WTC11 (cell line): ENCODE measurements around the gene ENTREP3.

ENCODE experiments used
- CBFB ChIP-seq: sonication (generic); formaldehyde crosslinking; IDR thresholded peaks from 2 replicates; pipeline ENCODE4 v1.8.1; 2022; ENCODE audit warnings: mild to moderate bottlenecking, low read depth, missing genetic modification reagents
- NFE2L1 ChIP-seq: sonication (generic); formaldehyde crosslinking; IDR thresholded peaks from 2 replicates; pipeline ENCODE4 v1.8.1; 2023; ENCODE audit warnings: missing genetic modification reagents
- NR2C2 ChIP-seq: sonication (generic); formaldehyde crosslinking; IDR thresholded peaks from 2 replicates; pipeline ENCODE4 v1.8.0; 2022; ENCODE audit warnings: mild to moderate bottlenecking, missing genetic modification reagents
- NR3C1 ChIP-seq: sonication (generic); formaldehyde crosslinking; conservative IDR thresholded peaks from 2 replicates; pipeline ENCODE4 v1.8.1; 2023; ENCODE audit warnings: low read depth, mild to moderate bottlenecking, missing genetic modification reagents
- SP1 ChIP-seq: sonication (generic); formaldehyde crosslinking; conservative IDR thresholded peaks from 2 replicates; pipeline ENCODE4 v1.8.1; 2022; ENCODE audit warnings: missing genetic modification reagents
- TCF7 ChIP-seq: sonication (generic); formaldehyde crosslinking; IDR thresholded peaks from 2 replicates; pipeline ENCODE4 v1.8.0; 2022; ENCODE audit warnings: mild to moderate bottlenecking, low read depth, missing genetic modification reagents, moderate library complexity
- TEAD1 ChIP-seq: sonication (generic); formaldehyde crosslinking; IDR thresholded peaks from 2 replicates; pipeline ENCODE4 v1.8.0; 2022; ENCODE audit warnings: mild to moderate bottlenecking, missing genetic modification reagents
- ZNF396 ChIP-seq: fragments of 250-450 bp; sonication (Bioruptor Pico); IDR thresholded peaks from 2 replicates; pipeline ENCODE4 v1.8.0; 2021; ENCODE audit warnings: mild to moderate bottlenecking, moderate library complexity, borderline replicate concordance
- TF ChIP-seq, protein P1 (sequence below): sonication (generic); formaldehyde crosslinking; IDR thresholded peaks from 2 replicates; pipeline ENCODE4 v1.8.0; 2022; ENCODE audit warnings: mild to moderate bottlenecking, missing genetic modification reagents
- TF ChIP-seq, protein P2 (sequence below): sonication (generic); formaldehyde crosslinking; IDR thresholded peaks from 2 replicates; pipeline ENCODE4 v1.8.1; 2022; ENCODE audit warnings: low read depth, missing genetic modification reagents, borderline replicate concordance
- TF ChIP-seq, protein P3 (sequence below): fragments of 200-600 bp; IDR thresholded peaks from 2 replicates; pipeline ENCODE4 v1.8.0; 2022; ENCODE audit warnings: antibody characterized with exemption
- TF ChIP-seq, protein P4 (sequence below): sonication (generic); formaldehyde crosslinking; conservative IDR thresholded peaks from 2 replicates; pipeline ENCODE4 v1.8.1; 2022; ENCODE audit warnings: mild to moderate bottlenecking, missing genetic modification reagents
- TF ChIP-seq, protein P5 (sequence below): sonication (generic); formaldehyde crosslinking; IDR thresholded peaks from 2 replicates; pipeline ENCODE4 v1.8.0; 2022; ENCODE audit warnings: mild to moderate bottlenecking, missing genetic modification reagents
- TF ChIP-seq, protein P6 (sequence below): sonication (generic); formaldehyde crosslinking; IDR thresholded peaks from 2 replicates; pipeline ENCODE4 v1.8.1; 2023; ENCODE audit warnings: mild to moderate bottlenecking, moderate library complexity, missing genetic modification reagents

DNA sequence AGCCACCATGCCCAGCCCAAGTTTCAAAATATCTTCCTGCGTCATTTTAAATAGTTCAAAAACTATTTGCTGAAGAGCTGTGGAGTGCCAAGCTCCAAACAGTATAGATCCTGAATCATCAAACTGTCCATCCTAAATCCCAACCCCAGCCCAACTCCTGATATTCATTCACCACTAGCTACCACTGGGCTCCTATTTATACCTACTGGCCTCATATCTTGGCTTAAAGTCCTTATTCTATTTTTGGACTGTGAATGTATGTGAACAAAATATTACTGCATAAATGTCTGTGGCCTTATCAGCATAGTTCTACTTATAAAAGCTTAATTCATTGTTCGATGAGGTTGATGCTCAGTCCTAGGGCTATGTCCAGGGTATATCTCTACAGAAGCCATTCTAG lies 12.1 kb upstream of the ENTREP3 start:
- TF ChIP-seq CBFB (CRISPR knock-in tag) (no peak), TEAD1 (CRISPR knock-in tag) (no peak), ZNF396 (CRISPR knock-in tag) (no peak), TCF7 (CRISPR knock-in tag) (no peak), NR3C1 (CRISPR knock-in tag) (no peak), NFE2L1 (CRISPR knock-in tag) (no peak), SP1 (CRISPR knock-in tag) (no peak), NR2C2 (CRISPR knock-in tag) (no peak)
- TF ChIP-seq, protein P1, sequence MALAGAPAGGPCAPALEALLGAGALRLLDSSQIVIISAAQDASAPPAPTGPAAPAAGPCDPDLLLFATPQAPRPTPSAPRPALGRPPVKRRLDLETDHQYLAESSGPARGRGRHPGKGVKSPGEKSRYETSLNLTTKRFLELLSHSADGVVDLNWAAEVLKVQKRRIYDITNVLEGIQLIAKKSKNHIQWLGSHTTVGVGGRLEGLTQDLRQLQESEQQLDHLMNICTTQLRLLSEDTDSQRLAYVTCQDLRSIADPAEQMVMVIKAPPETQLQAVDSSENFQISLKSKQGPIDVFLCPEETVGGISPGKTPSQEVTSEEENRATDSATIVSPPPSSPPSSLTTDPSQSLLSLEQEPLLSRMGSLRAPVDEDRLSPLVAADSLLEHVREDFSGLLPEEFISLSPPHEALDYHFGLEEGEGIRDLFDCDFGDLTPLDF (CRISPR knock-in tag): no peak
- TF ChIP-seq, protein P2, sequence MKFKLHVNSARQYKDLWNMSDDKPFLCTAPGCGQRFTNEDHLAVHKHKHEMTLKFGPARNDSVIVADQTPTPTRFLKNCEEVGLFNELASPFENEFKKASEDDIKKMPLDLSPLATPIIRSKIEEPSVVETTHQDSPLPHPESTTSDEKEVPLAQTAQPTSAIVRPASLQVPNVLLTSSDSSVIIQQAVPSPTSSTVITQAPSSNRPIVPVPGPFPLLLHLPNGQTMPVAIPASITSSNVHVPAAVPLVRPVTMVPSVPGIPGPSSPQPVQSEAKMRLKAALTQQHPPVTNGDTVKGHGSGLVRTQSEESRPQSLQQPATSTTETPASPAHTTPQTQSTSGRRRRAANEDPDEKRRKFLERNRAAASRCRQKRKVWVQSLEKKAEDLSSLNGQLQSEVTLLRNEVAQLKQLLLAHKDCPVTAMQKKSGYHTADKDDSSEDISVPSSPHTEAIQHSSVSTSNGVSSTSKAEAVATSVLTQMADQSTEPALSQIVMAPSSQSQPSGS (CRISPR knock-in tag): no peak
- TF ChIP-seq, protein P3, sequence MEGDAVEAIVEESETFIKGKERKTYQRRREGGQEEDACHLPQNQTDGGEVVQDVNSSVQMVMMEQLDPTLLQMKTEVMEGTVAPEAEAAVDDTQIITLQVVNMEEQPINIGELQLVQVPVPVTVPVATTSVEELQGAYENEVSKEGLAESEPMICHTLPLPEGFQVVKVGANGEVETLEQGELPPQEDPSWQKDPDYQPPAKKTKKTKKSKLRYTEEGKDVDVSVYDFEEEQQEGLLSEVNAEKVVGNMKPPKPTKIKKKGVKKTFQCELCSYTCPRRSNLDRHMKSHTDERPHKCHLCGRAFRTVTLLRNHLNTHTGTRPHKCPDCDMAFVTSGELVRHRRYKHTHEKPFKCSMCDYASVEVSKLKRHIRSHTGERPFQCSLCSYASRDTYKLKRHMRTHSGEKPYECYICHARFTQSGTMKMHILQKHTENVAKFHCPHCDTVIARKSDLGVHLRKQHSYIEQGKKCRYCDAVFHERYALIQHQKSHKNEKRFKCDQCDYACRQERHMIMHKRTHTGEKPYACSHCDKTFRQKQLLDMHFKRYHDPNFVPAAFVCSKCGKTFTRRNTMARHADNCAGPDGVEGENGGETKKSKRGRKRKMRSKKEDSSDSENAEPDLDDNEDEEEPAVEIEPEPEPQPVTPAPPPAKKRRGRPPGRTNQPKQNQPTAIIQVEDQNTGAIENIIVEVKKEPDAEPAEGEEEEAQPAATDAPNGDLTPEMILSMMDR: no peak
- TF ChIP-seq, protein P4, sequence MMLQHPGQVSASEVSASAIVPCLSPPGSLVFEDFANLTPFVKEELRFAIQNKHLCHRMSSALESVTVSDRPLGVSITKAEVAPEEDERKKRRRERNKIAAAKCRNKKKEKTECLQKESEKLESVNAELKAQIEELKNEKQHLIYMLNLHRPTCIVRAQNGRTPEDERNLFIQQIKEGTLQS (CRISPR knock-in tag): no peak
- TF ChIP-seq, protein P5, sequence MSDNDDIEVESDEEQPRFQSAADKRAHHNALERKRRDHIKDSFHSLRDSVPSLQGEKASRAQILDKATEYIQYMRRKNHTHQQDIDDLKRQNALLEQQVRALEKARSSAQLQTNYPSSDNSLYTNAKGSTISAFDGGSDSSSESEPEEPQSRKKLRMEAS (CRISPR knock-in tag): no peak
- TF ChIP-seq, protein P6, sequence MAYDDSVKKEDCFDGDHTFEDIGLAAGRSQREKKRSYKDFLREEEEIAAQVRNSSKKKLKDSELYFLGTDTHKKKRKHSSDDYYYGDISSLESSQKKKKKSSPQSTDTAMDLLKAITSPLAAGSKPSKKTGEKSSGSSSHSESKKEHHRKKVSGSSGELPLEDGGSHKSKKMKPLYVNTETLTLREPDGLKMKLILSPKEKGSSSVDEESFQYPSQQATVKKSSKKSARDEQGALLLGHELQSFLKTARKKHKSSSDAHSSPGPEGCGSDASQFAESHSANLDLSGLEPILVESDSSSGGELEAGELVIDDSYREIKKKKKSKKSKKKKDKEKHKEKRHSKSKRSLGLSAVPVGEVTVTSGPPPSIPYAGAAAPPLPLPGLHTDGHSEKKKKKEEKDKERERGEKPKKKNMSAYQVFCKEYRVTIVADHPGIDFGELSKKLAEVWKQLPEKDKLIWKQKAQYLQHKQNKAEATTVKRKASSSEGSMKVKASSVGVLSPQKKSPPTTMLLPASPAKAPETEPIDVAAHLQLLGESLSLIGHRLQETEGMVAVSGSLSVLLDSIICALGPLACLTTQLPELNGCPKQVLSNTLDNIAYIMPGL (CRISPR knock-in tag): no peak
